Naive thymus-derived CD4-positive, alpha-beta T cell (primary cell): Measurements from ENCODE around the gene PMFBP1. TPM values are rescaled to one million over a fixed set of nuclear protein-coding genes. Genes with fewer than 3 reads are reported as not detected.
A peak's percentile ranks its signal among the peaks of the same experiment; 100 is the strongest.

Source experiments
- ATAC-seq: fragments of 150-1000 bp; cut with Tn5 transposase; 2 replicates; pipeline ENCODE4 v1.10.0; 2021; ENCODE audit warnings: mild to moderate bottlenecking, moderate library complexity
- CTCF ChIA-PET: fragments of 350-600 bp; sonication (Branson Sonifier 250); formaldehyde crosslinking; loops from one replicate; lab custom pipeline; 2021; ENCODE audit warnings: antibody characterized with exemption; lab: Charles Lee
- POLR2A ChIA-PET: fragments of 350-600 bp; sonication (Branson Sonifier 250); formaldehyde crosslinking; loops from one replicate; lab custom pipeline; 2021; ENCODE audit warnings: antibody characterized with exemption, inconsistent platforms; lab: Charles Lee
- DNase-seq, 9 donors: peaks; one replicate each; pipeline versions ENCODE4 v3.0.0 to v3.0.0-alpha.2; 2020 to 2022; ENCODE audit warnings: mixed read lengths in 1 of 9
- H3K27ac ChIP-seq: one replicate; pipeline ENCODE4 v1.7.0; 2013; ENCODE audit warnings: mild to moderate bottlenecking, low read depth, low read length, moderate library complexity
- H3K27me3 ChIP-seq, 2 donors: one replicate each; pipeline ENCODE4 v1.7.0; 2013; ENCODE audit warnings: low read length in 2 of 2, mild to moderate bottlenecking in 2 of 2, moderate library complexity in 2 of 2; ENCODE audit not compliant: control insufficient read depth in 2 of 2, insufficient read depth in 2 of 2
- H3K36me3 ChIP-seq, 3 experiments: 1 replicate in 2 of 3; 2 replicates in 1 of 3; pipeline ENCODE4 v1.7.0; 2013; ENCODE audit warnings: low read length in 3 of 3, mild to moderate bottlenecking in 3 of 3, moderate library complexity in 1 of 3; ENCODE audit not compliant: insufficient read depth in 3 of 3, control insufficient read depth in 2 of 3
- H3K4me1 ChIP-seq, 2 donors: one replicate each; pipeline ENCODE4 v1.7.0; 2013; ENCODE audit warnings: low read length in 2 of 2, mild to moderate bottlenecking in 2 of 2, moderate library complexity in 1 of 2; ENCODE audit not compliant: control insufficient read depth in 2 of 2, insufficient read depth in 2 of 2
- H3K4me3 ChIP-seq: 2 replicates; pipeline ENCODE4 v1.7.0; 2013; ENCODE audit warnings: mild to moderate bottlenecking, low read length
- H3K9me3 ChIP-seq, 3 experiments: 1 replicate in 2 of 3; 2 replicates in 1 of 3; pipeline ENCODE4 v1.7.0; 2013; ENCODE audit warnings: low read length in 3 of 3; ENCODE audit not compliant: control insufficient read depth in 2 of 3
- H3K27ac Mint-ChIP-seq, 9 donors: one replicate each; pipeline ENCODE4 v1.8.0; 2020 to 2022; ENCODE audit warnings: mixed read lengths in 9 of 9, mild to moderate bottlenecking in 8 of 9, moderate library complexity in 5 of 9, inconsistent platforms in 2 of 9
- H3K27me3 Mint-ChIP-seq, 5 donors: one replicate each; pipeline ENCODE4 v1.8.0; 2021 to 2022; ENCODE audit warnings: mixed read lengths in 5 of 5, mild to moderate bottlenecking in 1 of 5
- H3K36me3 Mint-ChIP-seq, 5 donors: one replicate each; pipeline ENCODE4 v1.8.0; 2020 to 2022; ENCODE audit warnings: mixed read lengths in 5 of 5, mild to moderate bottlenecking in 3 of 5, inconsistent platforms in 1 of 5
- H3K4me1 Mint-ChIP-seq, 7 donors: one replicate each; pipeline ENCODE4 v1.8.0; 2020 to 2022; ENCODE audit warnings: mixed read lengths in 7 of 7, mild to moderate bottlenecking in 3 of 7, inconsistent platforms in 1 of 7
- H3K4me3 Mint-ChIP-seq, 10 donors: one replicate each; pipeline ENCODE4 v1.8.0; 2020 to 2022; ENCODE audit warnings: mild to moderate bottlenecking in 10 of 10, mixed read lengths in 10 of 10, moderate library complexity in 6 of 10, inconsistent platforms in 2 of 10
- H3K9me3 Mint-ChIP-seq, 11 donors: one replicate each; pipeline ENCODE4 v1.8.0; 2020 to 2022; ENCODE audit warnings: mixed read lengths in 11 of 11, mild to moderate bottlenecking in 4 of 11, inconsistent platforms in 1 of 11, moderate library complexity in 1 of 11
- intact Hi-C, 2 donors: fragments of 100-400 bp; cut with micrococcal nuclease; formaldehyde crosslinking; loops; one replicate each; pipeline ENCODE4 v1.15.1; 2023
- polyA plus RNA-seq, 2 donors: library from polyadenylated mRNA; unstranded; fragments of 300-500 nt; fragmentation: Illumina TruSeq; gene quantifications; one replicate each; pipeline ENCODE4 v1.2.3, GENCODE V29; 2021
- total RNA-seq, 6 experiments: library from RNA in 5 of 6; stranded (reverse) in 5 of 6; gene quantifications; 1 replicate in 5 of 6; 2 replicates in 1 of 6; pipeline ENCODE4 v1.2.3 and lab custom pipeline; 2021 to 2026

The PMFBP1 gene
- total and polyA plus RNA-seq, 7 experiments from 2014 or later, result 0.12 to 2.0 (median 1.2) TPM; not detected in 1

DNA sequence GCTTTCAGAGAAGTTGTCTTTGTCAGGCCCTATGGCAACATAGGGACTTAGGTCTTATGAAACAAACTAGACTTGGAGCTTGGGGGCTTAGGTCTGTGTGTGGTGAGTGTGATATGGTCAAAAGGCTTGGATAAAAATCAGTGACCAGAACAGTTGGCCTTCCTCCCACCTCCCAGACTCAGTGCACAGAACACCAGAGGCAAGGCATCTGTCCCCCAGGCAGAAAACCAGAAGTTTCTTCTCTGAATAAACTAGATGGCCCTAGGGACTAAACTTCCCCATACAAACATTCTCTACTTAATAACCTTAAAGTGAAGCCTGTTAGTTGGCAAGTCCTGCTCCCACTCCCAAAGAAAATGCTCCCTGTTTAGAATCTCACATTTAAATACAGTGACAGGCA lies 39.2 kb upstream of the PMFBP1 start:
- no peaks in the 10 kb centered on the region for H3K9me3 ChIP-seq
- Mint-ChIP-seq H3K27me3 (peaks cover 0 to 20% (median 15%) of the 10 kb centered on the region in 5 donors), H3K36me3 (peaks cover 0 to 7% (median 0%) of the 10 kb centered on the region in 5 donors), H3K9me3 (peaks cover 2 to 21% (median 11%) of the 10 kb centered on the region in 11 donors), H3K27ac (no peak overlapping the region), H3K4me1 (no peaks in the 10 kb centered on the region), H3K4me3 (no peak overlapping the region)
- ChIA-PET CTCF (no interaction called here), POLR2A (no interaction called here)
- DNase-seq, result no peak
- no peak for ATAC-seq
- H3K4me1 ChIP-seq, result no peaks in the 10 kb centered on the region
- no peaks in the 10 kb centered on the region for H3K27me3 ChIP-seq
- H3K4me3 ChIP-seq, result no peak overlapping the region
- H3K27ac ChIP-seq, result no peak overlapping the region
- intact Hi-C loops, result no loop called here
- H3K36me3 ChIP-seq, result no peaks in the 10 kb centered on the region

DNA sequence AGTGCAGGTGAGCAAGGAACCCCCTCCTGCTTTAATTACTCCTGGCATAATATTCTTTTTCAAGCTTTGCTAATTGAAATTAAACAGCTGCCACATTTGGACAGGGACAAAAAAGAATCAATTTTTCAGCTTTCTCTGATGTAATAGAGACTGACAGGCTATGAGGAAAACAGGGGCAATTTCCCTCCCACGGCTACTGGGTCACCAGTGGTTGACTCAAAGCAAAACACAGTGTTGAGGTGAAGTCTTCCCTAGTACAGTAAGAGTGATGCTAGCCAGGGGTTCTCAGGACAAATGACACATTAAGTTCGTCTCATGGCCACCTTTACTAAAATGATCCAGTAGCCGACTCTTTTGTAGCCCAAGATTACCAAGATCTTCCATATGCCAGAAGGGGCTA lies 38.6 kb upstream of the PMFBP1 start:
- Histone ChIP-seq H3K9me3 (no peaks in the 10 kb centered on the region), H3K4me1 (no peaks in the 10 kb centered on the region), H3K4me3 (no peak overlapping the region), H3K27ac (no peak overlapping the region), H3K27me3 (no peaks in the 10 kb centered on the region), H3K36me3 (no peaks in the 10 kb centered on the region)
- ChIA-PET CTCF (no interaction called here), POLR2A (no interaction called here)
- Mint-ChIP-seq H3K27ac (no peak overlapping the region), H3K27me3 (peaks cover 0 to 20% (median 15%) of the 10 kb centered on the region in 5 donors), H3K4me1 (no peaks in the 10 kb centered on the region), H3K4me3 (no peak overlapping the region), H3K36me3 (peaks cover 0 to 7% (median 0%) of the 10 kb centered on the region in 5 donors), H3K9me3 (peaks cover 2 to 17% (median 9%) of the 10 kb centered on the region in 11 donors)
- intact Hi-C loops, result no loop called here
- no peak for ATAC-seq
- DNase-seq, result no peak

DNA sequence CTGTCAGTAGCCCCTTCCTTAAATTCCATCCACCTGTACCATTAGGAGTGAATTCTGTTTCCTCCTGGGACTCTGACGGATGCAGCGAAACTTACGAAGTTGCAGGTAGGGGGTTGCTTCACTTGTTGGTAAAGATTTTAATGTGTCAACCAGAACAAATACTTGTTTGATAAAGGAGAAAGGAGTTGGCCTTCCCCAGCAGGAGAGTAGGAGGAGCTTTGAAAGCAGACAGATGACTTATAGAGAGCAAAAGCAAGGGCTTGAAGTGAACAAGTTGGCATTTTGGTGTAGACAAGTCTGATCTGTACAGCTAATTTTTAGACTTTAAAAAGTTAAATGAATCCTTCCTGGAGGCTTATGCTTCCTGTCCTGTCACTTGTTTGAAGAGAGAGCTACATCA lies 38.1 kb upstream of the PMFBP1 start:
- H3K27me3 ChIP-seq, result no peaks in the 10 kb centered on the region
- H3K4me1 Mint-ChIP-seq, result no peaks in the 10 kb centered on the region
- no peaks in the 10 kb centered on the region for H3K36me3 ChIP-seq
- CTCF ChIA-PET, result no interaction called here
- intact Hi-C loops, result no loop called here
- H3K27ac Mint-ChIP-seq, result no peak overlapping the region
- no peak overlapping the region for H3K4me3 ChIP-seq
- DNase-seq, result no peak
- no peak overlapping the region for H3K27ac ChIP-seq
- POLR2A ChIA-PET, result no interaction called here
- no peak overlapping the region for H3K4me3 Mint-ChIP-seq
- H3K4me1 ChIP-seq, result no peaks in the 10 kb centered on the region
- H3K27me3 Mint-ChIP-seq, result peaks cover 0 to 20% (median 13%) of the 10 kb centered on the region in 5 donors
- H3K9me3 ChIP-seq, result no peaks in the 10 kb centered on the region
- H3K36me3 Mint-ChIP-seq, result peaks cover 0 to 6% (median 0%) of the 10 kb centered on the region in 5 donors
- peaks cover under 1 to 13% (median 5%) of the 10 kb centered on the region in 11 donors for H3K9me3 Mint-ChIP-seq
- no peak for ATAC-seq

DNA sequence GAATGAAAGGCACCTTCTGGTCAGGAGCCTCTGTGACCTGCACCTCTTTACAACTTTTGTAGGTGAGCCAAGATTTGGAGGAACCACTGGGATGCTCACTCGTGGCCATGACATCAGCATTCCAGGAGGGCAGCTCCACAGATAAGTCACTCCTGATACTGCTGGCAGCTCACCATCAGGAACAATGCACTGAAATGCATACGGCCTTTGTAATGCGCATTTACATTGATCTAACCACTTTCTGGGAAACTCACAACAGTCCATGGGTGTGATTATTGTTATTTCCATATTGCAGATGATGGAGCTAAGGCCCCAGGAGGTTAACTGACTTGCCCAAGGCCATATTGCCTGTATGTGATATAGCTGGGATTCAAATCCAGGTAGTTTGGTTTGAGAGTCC lies 34.3 kb upstream of the PMFBP1 start:
- no peaks in the 10 kb centered on the region for H3K9me3 Mint-ChIP-seq
- H3K27ac ChIP-seq, result no peak overlapping the region
- no peaks in the 10 kb centered on the region for H3K4me1 ChIP-seq
- no peaks in the 10 kb centered on the region for H3K27me3 ChIP-seq
- peaks cover 0 to 15% (median 0%) of the 10 kb centered on the region in 7 donors for H3K4me1 Mint-ChIP-seq
- H3K4me3 ChIP-seq, result no peak overlapping the region
- POLR2A ChIA-PET, result no interaction called here
- H3K27ac Mint-ChIP-seq, result no peak overlapping the region
- ATAC-seq, result no peak
- no peak for DNase-seq
- CTCF ChIA-PET, result no interaction called here
- intact Hi-C loops, result no loop called here
- H3K36me3 Mint-ChIP-seq, result no peaks in the 10 kb centered on the region
- H3K9me3 ChIP-seq, result no peaks in the 10 kb centered on the region
- peaks cover 9 to 42% (median 18%) of the 10 kb centered on the region in 5 donors for H3K27me3 Mint-ChIP-seq
- H3K4me3 Mint-ChIP-seq, result no peak overlapping the region
- no peaks in the 10 kb centered on the region for H3K36me3 ChIP-seq

DNA sequence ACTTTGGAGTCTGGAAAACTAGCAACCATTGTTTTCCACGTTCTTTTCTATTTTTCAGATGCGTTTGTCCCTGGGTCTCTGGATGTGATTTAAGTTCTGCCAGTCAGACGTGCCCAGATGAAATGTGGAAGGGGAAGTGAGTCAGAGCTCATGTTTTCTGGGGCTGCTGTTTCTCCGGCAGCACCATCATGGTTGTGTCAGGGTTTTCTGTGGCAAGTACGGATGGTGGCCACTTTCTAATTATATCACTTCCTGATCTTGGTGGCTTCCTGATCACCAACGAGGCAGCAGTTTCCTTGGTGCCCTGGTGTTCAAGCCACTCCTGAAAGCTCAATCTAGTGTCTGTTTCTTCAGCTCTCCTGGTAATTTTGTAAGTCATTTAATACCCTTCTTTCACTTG lies 31.4 kb upstream of the PMFBP1 start:
- H3K4me3 ChIP-seq, result no peak overlapping the region
- ChIA-PET POLR2A (no interaction called here), CTCF (no interaction called here)
- Mint-ChIP-seq H3K27ac (peak overlapping the region in 1 of 9 donors; percentile 29), H3K36me3 (no peaks in the 10 kb centered on the region), H3K27me3 (peaks cover 8 to 45% (median 11%) of the 10 kb centered on the region in 5 donors), H3K4me3 (peak overlapping the region in 1 of 10 donors; percentile 46), H3K9me3 (no peaks in the 10 kb centered on the region), H3K4me1 (peaks cover 0 to 15% (median 0%) of the 10 kb centered on the region in 7 donors)
- H3K9me3 ChIP-seq, result no peaks in the 10 kb centered on the region
- no peak overlapping the region for H3K27ac ChIP-seq
- DNase-seq (no peak), ATAC-seq (peak; percentile 62)
- no peaks in the 10 kb centered on the region for H3K4me1 ChIP-seq
- H3K36me3 ChIP-seq, result no peaks in the 10 kb centered on the region
- no peaks in the 10 kb centered on the region for H3K27me3 ChIP-seq
- intact Hi-C loops, result no loop called here

DNA sequence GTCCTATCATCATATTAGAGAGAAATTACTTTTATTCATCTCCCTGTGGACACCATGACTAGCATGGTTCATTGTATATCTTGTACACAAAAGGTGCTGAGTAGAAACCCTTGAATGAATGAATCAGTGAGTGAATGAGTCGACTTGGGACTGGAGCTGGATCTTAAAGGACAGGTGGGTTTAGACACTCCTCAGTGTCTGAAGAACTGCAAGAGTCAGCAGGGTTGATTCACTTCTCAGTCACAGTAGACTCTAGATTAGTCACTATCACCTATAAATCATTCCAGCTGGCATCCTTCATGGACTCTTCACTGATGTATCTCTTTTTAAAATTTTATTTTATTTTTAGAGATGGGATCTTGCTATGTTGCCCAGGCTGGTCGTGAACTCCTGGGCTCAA lies 30.1 kb upstream of the PMFBP1 start:
- Mint-ChIP-seq H3K4me1 (peaks cover 0 to 15% (median 0%) of the 10 kb centered on the region in 7 donors), H3K4me3 (no peak overlapping the region), H3K27ac (no peak overlapping the region), H3K9me3 (no peaks in the 10 kb centered on the region), H3K27me3 (peaks cover 3 to 40% (median 9%) of the 10 kb centered on the region in 5 donors), H3K36me3 (no peaks in the 10 kb centered on the region)
- ChIA-PET POLR2A (no interaction called here), CTCF (no interaction called here)
- no peak overlapping the region for H3K4me3 ChIP-seq
- DNase-seq (no peak), ATAC-seq (peak; percentile 36)
- no peaks in the 10 kb centered on the region for H3K27me3 ChIP-seq
- no peaks in the 10 kb centered on the region for H3K9me3 ChIP-seq
- no peaks in the 10 kb centered on the region for H3K36me3 ChIP-seq
- H3K27ac ChIP-seq, result no peak overlapping the region
- intact Hi-C loops, result no loop called here
- H3K4me1 ChIP-seq, result no peaks in the 10 kb centered on the region

DNA sequence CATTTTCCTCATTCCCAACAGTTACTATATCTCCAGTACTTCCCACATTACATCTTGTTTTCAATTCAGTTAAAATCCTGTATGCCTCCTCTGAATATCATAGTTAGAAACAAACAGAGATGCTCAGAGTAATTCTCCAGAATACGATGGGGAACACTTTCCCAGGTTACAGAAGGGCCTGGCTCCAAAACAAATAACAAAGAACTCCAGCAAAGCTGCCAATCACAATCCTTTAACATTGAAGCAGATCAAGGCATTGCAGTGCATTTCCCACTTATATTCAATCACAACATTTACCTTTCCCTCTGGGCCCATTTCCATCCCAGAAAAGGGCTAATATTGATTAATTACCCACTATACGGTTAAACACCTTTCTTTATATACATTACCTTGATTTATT lies 29.4 kb upstream of the PMFBP1 start:
- intact Hi-C loops, result no loop called here
- H3K4me1 Mint-ChIP-seq, result peaks cover 0 to 15% (median 0%) of the 10 kb centered on the region in 7 donors
- H3K36me3 Mint-ChIP-seq, result no peaks in the 10 kb centered on the region
- no peaks in the 10 kb centered on the region for H3K9me3 Mint-ChIP-seq
- DNase-seq (no peak), ATAC-seq (no peak)
- H3K4me3 Mint-ChIP-seq, result no peak overlapping the region
- no peaks in the 10 kb centered on the region for H3K36me3 ChIP-seq
- H3K27ac ChIP-seq, result no peak overlapping the region
- CTCF ChIA-PET, result no interaction called here
- no peaks in the 10 kb centered on the region for H3K4me1 ChIP-seq
- POLR2A ChIA-PET, result no interaction called here
- peaks cover 2 to 36% (median 9%) of the 10 kb centered on the region in 5 donors for H3K27me3 Mint-ChIP-seq
- no peak overlapping the region for H3K4me3 ChIP-seq
- H3K9me3 ChIP-seq, result no peaks in the 10 kb centered on the region
- no peak overlapping the region for H3K27ac Mint-ChIP-seq
- no peaks in the 10 kb centered on the region for H3K27me3 ChIP-seq
